HepG2 (cell line): ENCODE results near the gene SNAI3. TPM values are rescaled to one million over a fixed set of nuclear protein-coding genes. Genes with fewer than 3 reads are reported as not detected.

Experiments
- ATAC-seq: fragments of 200-7000 bp; cut with Tn5 transposase; 3 replicates; pipeline ENCODE4 v1.9.1; 2020; ENCODE audit warnings: mild to moderate bottlenecking, moderate library complexity
- BruUV-seq: library from RNA; stranded (reverse); fragments of 400-500 nt; replicated peaks from 2 replicates; lab custom pipeline; 2021; lab: Mats Ljungman, UMichigan
- CTCF ChIA-PET: fragments of 300-600 bp; formaldehyde crosslinking; extraction: SDS; loops from one replicate; lab custom pipeline; 2021; ENCODE audit warnings: low total read pairs, inconsistent platforms, low intra/inter-chr PET ratio; lab: Yijun Ruan, JAX
- POLR2A ChIA-PET: fragments of 350-600 bp; sonication (Branson Sonifier 250); formaldehyde crosslinking; loops from one replicate; lab custom pipeline; 2020; ENCODE audit warnings: antibody characterized with exemption, inconsistent platforms; lab: Yijun Ruan, JAX
- DNase-seq: peaks from one replicate; pipeline ENCODE4 v3.0.0-alpha.2; 2015; ENCODE audit warnings: low spot score
- FAIRE-seq: peaks from 3 replicates; lab custom pipeline; 2011; peaks lifted over from hg19 to GRCh38; lab: Jason Lieb, UNC
- H2AFZ ChIP-seq: one replicate; pipeline ENCODE4 v1.6.1; 2011; ENCODE audit warnings: low read length, inconsistent platforms
- H3K27ac ChIP-seq: fragments of 300-600 bp; 3 replicates; pipeline ENCODE4 v1.8.0; 2011; ENCODE audit warnings: mixed run types, mild to moderate bottlenecking, mixed read lengths, low read length, inconsistent platforms; ENCODE audit not compliant: insufficient read depth; ENCODE audit errors: extremely low read length
- H3K27me3 ChIP-seq, 2 experiments: fragments of 200-600 bp in 1 of 2; 2 replicates in 1 of 2; 3 replicates in 1 of 2; pipeline versions ENCODE4 v1.6.0 to v1.8.0; 2011; ENCODE audit warnings: low read length in 2 of 2, mild to moderate bottlenecking in 2 of 2, moderate library complexity in 2 of 2, inconsistent platforms in 1 of 2; ENCODE audit not compliant: insufficient read depth in 2 of 2, control insufficient read depth in 1 of 2
- H3K36me3 ChIP-seq, 2 experiments: fragments of 200-600 bp in 1 of 2; replicated peaks in 1 of 2; 2 replicates in 1 of 2; 3 replicates in 1 of 2; pipeline versions ENCODE4 v1.5.1 to v1.8.0; 2011; ENCODE audit warnings: low read length in 2 of 2, inconsistent platforms in 1 of 2; ENCODE audit not compliant: insufficient read depth in 2 of 2, control insufficient read depth in 1 of 2
- H3K4me1 ChIP-seq: 2 replicates; pipeline ENCODE4 v1.5.1; 2012; ENCODE audit warnings: low read length, inconsistent platforms; ENCODE audit not compliant: insufficient read depth
- H3K4me2 ChIP-seq: 2 replicates; pipeline ENCODE4 v1.6.0; 2011; ENCODE audit warnings: low read depth, low read length, inconsistent platforms
- H3K4me3 ChIP-seq, 3 experiments: fragments of 200-600 bp in 1 of 3; sonication (generic), shearing (Covaris generic) in 1 of 3; replicated peaks in 1 of 3; 2 replicates each; pipeline ENCODE4 v1.5.1; 2011 to 2016; ENCODE audit warnings: low read length in 3 of 3, inconsistent platforms in 2 of 3, low read depth in 2 of 3, mild to moderate bottlenecking in 2 of 3, control low read depth in 1 of 3, mixed read lengths in 1 of 3; ENCODE audit not compliant: insufficient read depth in 1 of 3
- H3K79me2 ChIP-seq: one replicate; pipeline ENCODE4 v1.6.1; 2011; ENCODE audit warnings: low read length, inconsistent platforms; ENCODE audit not compliant: insufficient read depth
- H3K9ac ChIP-seq: 2 replicates; pipeline ENCODE4 v1.6.0; 2011; ENCODE audit warnings: mild to moderate bottlenecking, low read depth, low read length, inconsistent platforms; ENCODE audit not compliant: insufficient read depth
- H3K9me3 ChIP-seq: 2 replicates; pipeline ENCODE4 v1.5.1; 2012; ENCODE audit warnings: mild to moderate bottlenecking, low read length
- H4K20me1 ChIP-seq: 2 replicates; pipeline ENCODE4 v1.6.0; 2011; ENCODE audit warnings: inconsistent platforms, mild to moderate bottlenecking, low read length, moderate library complexity; ENCODE audit not compliant: insufficient read depth
- CBX5 ChIP-seq: sonication (generic); formaldehyde crosslinking; IDR thresholded peaks from 2 replicates; pipeline ENCODE4 v1.4.0; 2020; ENCODE audit warnings: missing genetic modification reagents, borderline replicate concordance
- ISX ChIP-seq: sonication (generic); formaldehyde crosslinking; conservative IDR thresholded peaks from 2 replicates; pipeline ENCODE4 v1.5.0; 2020; ENCODE audit warnings: missing genetic modification reagents
- KDM5B ChIP-seq: sonication (generic); formaldehyde crosslinking; IDR thresholded peaks from 2 replicates; pipeline ENCODE4 v1.4.0; 2020; ENCODE audit warnings: missing genetic modification reagents, mild to moderate bottlenecking, borderline replicate concordance
- NCOA2 ChIP-seq: sonication (generic); formaldehyde crosslinking; IDR thresholded peaks from 2 replicates; pipeline ENCODE4 v1.8.0; 2022; ENCODE audit warnings: inconsistent platforms
- ZNF225 ChIP-seq: sonication (generic); formaldehyde crosslinking; IDR thresholded peaks from 2 replicates; pipeline ENCODE4 v1.4.0; 2020; ENCODE audit warnings: mild to moderate bottlenecking, missing genetic modification reagents
- ZNF350 ChIP-seq: sonication (generic); formaldehyde crosslinking; IDR thresholded peaks from 2 replicates; pipeline ENCODE4 v1.4.0; 2020; ENCODE audit warnings: mild to moderate bottlenecking, low read depth, missing genetic modification reagents, borderline replicate concordance
- WGBS: methylation state at CpG from one replicate; pipeline ENCODE4 v1.1.6; 2017; ENCODE audit warnings: low lambda C conversion rate; 5-methylcytosine and 5-hydroxymethylcytosine counted together
- in situ Hi-C: cut with HindIII; loops from 2 replicates; pipeline ENCODE4 v1.10.0; 2017; ENCODE audit warnings: low pct_unique_long_range_greater_than_20kb; ENCODE audit not compliant: extremely low pct_ligation_motif_present
- intact Hi-C: fragments of 100-400 bp; cut with micrococcal nuclease; formaldehyde crosslinking; loops from one replicate; pipeline ENCODE4 v1.10.0; 2022; ENCODE audit not compliant: unreplicated experiment
- polyA plus RNA-seq, 8 experiments: library from polyadenylated mRNA; depleted of rRNA in 3 of 8; stranded (reverse) in 7 of 8; unstranded in 1 of 8; fragments of >200 nt; fragmentation: Illumina TruSeq in 4 of 8; extraction: Trizol in 4 of 8; gene quantifications; 2 replicates each; pipeline versions ENCODE4 v1.2.1 to v1.2.3, GENCODE V29; 2011 to 2016; ENCODE audit warnings: low read depth in 4 of 8, missing spikeins in 1 of 8, mixed read lengths in 1 of 8; ENCODE audit not compliant: insufficient read depth in 1 of 8
- total RNA-seq, 5 experiments: library from RNA; depleted of rRNA; stranded (reverse); fragments of >200 nt; fragmentation: Illumina TruSeq; extraction: Trizol; gene quantifications; 2 replicates each; pipeline ENCODE4 v1.2.3, GENCODE V29; 2016; ENCODE audit warnings: low read depth in 1 of 5
- TF ChIP-seq, protein P1 (sequence below): sonication (generic); formaldehyde crosslinking; IDR thresholded peaks from 2 replicates; pipeline ENCODE4 v1.5.0; 2020; ENCODE audit warnings: missing genetic modification reagents
- TF ChIP-seq, protein P2 (sequence below): sonication (generic); formaldehyde crosslinking; IDR thresholded peaks from 2 replicates; pipeline ENCODE4 v1.8.1; 2023; ENCODE audit warnings: mild to moderate bottlenecking, missing genetic modification reagents

SNAI3 gene
- total and polyA plus RNA-seq, 2 of the 13 experiments (the other 11 are each of a cell fraction or from before 2014, with no cell fraction given): 0.09 to 0.18 TPM

DNA sequence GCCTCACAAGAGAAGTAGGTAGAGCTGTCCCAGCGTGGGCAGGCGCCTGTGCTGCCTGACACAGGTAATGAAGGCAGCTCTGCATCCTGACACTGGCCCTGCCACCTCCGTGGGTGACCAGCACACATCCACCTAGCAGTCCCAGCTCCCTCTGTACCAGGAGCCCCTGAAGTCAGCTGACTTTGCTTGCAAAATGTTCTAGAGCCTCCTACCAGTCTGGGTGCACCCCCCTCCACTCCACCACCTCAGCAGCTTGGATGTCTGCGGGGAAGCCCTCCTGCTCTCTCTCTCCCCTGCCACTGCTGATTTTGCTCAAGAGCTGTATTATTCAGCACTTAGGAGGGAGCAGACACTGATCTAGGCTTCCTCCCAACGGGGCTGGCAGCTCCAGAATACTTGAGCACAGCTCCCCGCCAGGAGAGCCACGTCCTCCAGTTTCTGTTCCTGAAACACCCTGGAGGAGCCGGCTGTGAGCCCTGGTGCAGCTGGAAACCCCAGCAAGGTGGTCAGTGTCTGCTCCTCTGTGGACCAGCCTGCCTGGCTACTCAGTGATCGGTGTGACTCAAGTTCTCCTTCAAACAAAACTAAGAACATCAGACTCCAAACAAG, 18.9 kb upstream of the SNAI3 start (continued):
- TF ChIP-seq, protein P1, sequence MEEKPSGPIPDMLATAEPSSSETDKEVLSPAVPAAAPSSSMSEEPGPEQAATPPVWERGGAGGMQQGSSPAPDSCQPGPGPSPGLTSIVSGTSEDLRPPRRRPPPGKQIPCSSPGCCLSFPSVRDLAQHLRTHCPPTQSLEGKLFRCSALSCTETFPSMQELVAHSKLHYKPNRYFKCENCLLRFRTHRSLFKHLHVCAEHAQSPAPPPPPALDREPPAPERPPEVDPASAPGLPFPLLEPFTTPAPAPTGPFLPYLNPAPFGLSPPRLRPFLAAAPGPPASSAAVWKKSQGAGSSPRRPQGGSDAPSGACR (CRISPR knock-in tag): 0 out of 2 replicates have a peak, but pooled peaks have one; percentile 22
- 0 out of 2 replicates have a peak, but pooled peaks have one; percentile 24 for TF ChIP-seq KDM5B (CRISPR knock-in tag)

- Histone ChIP-seq H3K79me2 (peaks cover 30% of the 10 kb centered on the region), H4K20me1 (no peaks in the 10 kb centered on the region), H3K27me3 (peaks cover 0 to 3% of the 10 kb centered on the region in 2 experiments; a peak in 1 of 5 replicates), H3K27ac (no peak overlapping the region), H3K9ac (no peak overlapping the region), H3K36me3 (peaks cover 0 to 5% of the 10 kb centered on the region in 2 experiments; a peak in 3 of 5 replicates), H3K4me1 (peaks cover 74% of the 10 kb centered on the region), H3K4me2 (0 out of 2 replicates have a peak overlapping the region, but pooled peaks have one; percentile 4), H3K9me3 (no peaks in the 10 kb centered on the region), H3K4me3 (no peak overlapping the region), H2AFZ (no peak overlapping the region)
- no TSS peak for BruUV-seq
- FAIRE-seq (no peak), DNase-seq (no peak), ATAC-seq (no peak)
- TF ChIP-seq ISX (no peak), CBX5 (CRISPR knock-in tag) (no peak), NCOA2 (CRISPR knock-in tag) (no peak), ZNF350 (CRISPR knock-in tag) (no peak), ZNF225 (CRISPR knock-in tag) (0 out of 2 replicates have a peak, but pooled peaks have one; percentile 44)
- TF ChIP-seq, protein P2, sequence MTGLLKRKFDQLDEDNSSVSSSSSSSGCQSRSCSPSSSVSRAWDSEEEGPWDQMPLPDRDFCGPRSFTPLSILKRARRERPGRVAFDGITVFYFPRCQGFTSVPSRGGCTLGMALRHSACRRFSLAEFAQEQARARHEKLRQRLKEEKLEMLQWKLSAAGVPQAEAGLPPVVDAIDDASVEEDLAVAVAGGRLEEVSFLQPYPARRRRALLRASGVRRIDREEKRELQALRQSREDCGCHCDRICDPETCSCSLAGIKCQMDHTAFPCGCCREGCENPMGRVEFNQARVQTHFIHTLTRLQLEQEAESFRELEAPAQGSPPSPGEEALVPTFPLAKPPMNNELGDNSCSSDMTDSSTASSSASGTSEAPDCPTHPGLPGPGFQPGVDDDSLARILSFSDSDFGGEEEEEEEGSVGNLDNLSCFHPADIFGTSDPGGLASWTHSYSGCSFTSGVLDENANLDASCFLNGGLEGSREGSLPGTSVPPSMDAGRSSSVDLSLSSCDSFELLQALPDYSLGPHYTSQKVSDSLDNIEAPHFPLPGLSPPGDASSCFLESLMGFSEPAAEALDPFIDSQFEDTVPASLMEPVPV: no peak
- intact Hi-C loops (no loop called here), in situ Hi-C loops (no loop called here)
- 91% methylated on average over 26 of the region's 26 CpGs for WGBS
- CTCF ChIA-PET: no interaction called here
- POLR2A ChIA-PET: interaction anchor here (1.7 kb wide), 1 partner anchor 41 kb away, joined by 3 read pairs; the partner anchor contains the start of gene MVD
Measured at GRCh38 chr16:88703486-88704309, 17.4 kb upstream of the SNAI3 start.
